HCT116 (cell line): Measurements from ENCODE around the gene PLEKHM1. TPM values are rescaled to one million over a fixed set of nuclear protein-coding genes. Genes with fewer than 3 reads are reported as not detected.
"Not testable (repeated sequence)": the region's sequence is repeated elsewhere in the genome, so short reads cannot be mapped to it uniquely, and the experiment has no call there.

Experiments
- ATAC-seq: fragments of 200-7000 bp; cut with Tn5 transposase; 2 replicates; pipeline ENCODE4 v1.9.1; 2020; ENCODE audit warnings: mild to moderate bottlenecking, moderate library complexity
- BruUV-seq: library from RNA; stranded (reverse); fragments of 400-500 nt; replicated peaks from 2 replicates; lab custom pipeline; 2021; lab: Mats Ljungman, UMichigan
- CTCF ChIA-PET: fragments of 300-600 bp; sonication (Branson Sonifier 250); formaldehyde crosslinking; loops from one replicate; lab custom pipeline; 2021; ENCODE audit warnings: antibody characterized with exemption; lab: Charles Lee
- POLR2A ChIA-PET: fragments of 300-600, 350-600 bp; sonication (Branson Sonifier 250); formaldehyde crosslinking; loops from one replicate; lab custom pipeline; 2021; ENCODE audit warnings: antibody characterized with exemption; lab: Charles Lee
- RAD21 ChIA-PET, 2 experiments: fragments of 300-600 bp; sonication (Branson Sonifier 250); formaldehyde crosslinking; loops; one replicate each; lab custom pipeline; 2023; ENCODE audit warnings: low total read pairs in 2 of 2; ENCODE audit not compliant: uncharacterized antibody in 2 of 2, unreplicated experiment in 2 of 2, low non-redundant PET in 1 of 2; lab: Charles Lee
- DNase-seq: peaks from one replicate; pipeline ENCODE4 v3.0.0-alpha.2; 2010; ENCODE audit warnings: low read depth, low spot score
- H2AFZ ChIP-seq: fragments of 200-600 bp; shearing (Covaris generic), sonication (generic); 2 replicates; pipeline ENCODE4 v1.6.1; 2017; ENCODE audit warnings: low read depth, mixed run types, mixed read lengths, antibody characterized with exemption, low read length; ENCODE audit not compliant: poor library complexity, severe bottlenecking
- H3K27ac ChIP-seq: 2 replicates; pipeline ENCODE4 v1.5.1; 2012; ENCODE audit warnings: low read depth, low read length
- H3K27me3 ChIP-seq: fragments of 200-600 bp; sonication (generic); 2 replicates; pipeline ENCODE4 v1.6.1; 2016; ENCODE audit warnings: mixed run types, low read length, mixed read lengths; ENCODE audit not compliant: insufficient read depth
- H3K36me3 ChIP-seq, 2 experiments: fragments of 200-500 bp in 1 of 2; fragments of 200-600 bp in 1 of 2; sonication (Bioruptor generic) in 1 of 2; sonication (generic) in 1 of 2; 2 replicates each; pipeline versions ENCODE4 v1.5.1 to v1.6.1; 2014 to 2016; ENCODE audit warnings: low read length in 2 of 2, inconsistent platforms in 1 of 2, mixed read lengths in 1 of 2, mixed run types in 1 of 2; ENCODE audit not compliant: insufficient read depth in 2 of 2, control insufficient read depth in 1 of 2
- H3K4me1 ChIP-seq, 2 experiments: fragments of 200-600 bp in 1 of 2; sonication (generic) in 1 of 2; 2 replicates each; pipeline versions ENCODE4 v1.5.1 to v1.6.1; 2012 to 2017; ENCODE audit warnings: low read length in 2 of 2, inconsistent platforms in 1 of 2, mild to moderate bottlenecking in 1 of 2, mixed read lengths in 1 of 2, mixed run types in 1 of 2, moderate library complexity in 1 of 2; ENCODE audit not compliant: insufficient read depth in 2 of 2, control insufficient read depth in 1 of 2
- H3K4me2 ChIP-seq: fragments of 200-600 bp; sonication (generic); 2 replicates; pipeline ENCODE4 v1.6.1; 2017; ENCODE audit warnings: mixed run types, low read length, mixed read lengths
- H3K4me3 ChIP-seq, 2 experiments: fragments of 200-600 bp in 1 of 2; sonication (generic) in 1 of 2; replicated peaks in 1 of 2; 2 replicates each; pipeline ENCODE4 v1.5.1; 2011 to 2016; ENCODE audit warnings: low read length in 2 of 2, control low read depth in 1 of 2, low read depth in 1 of 2, mild to moderate bottlenecking in 1 of 2, mixed read lengths in 1 of 2, mixed run types in 1 of 2
- H3K79me2 ChIP-seq: fragments of 200-600 bp; sonication (generic); 2 replicates; pipeline ENCODE4 v1.6.1; 2017; ENCODE audit warnings: mild to moderate bottlenecking, mixed run types, low read length, moderate library complexity, mixed read lengths; ENCODE audit not compliant: insufficient read depth
- H3K9ac ChIP-seq: fragments of 200-600 bp; sonication (generic); 2 replicates; pipeline ENCODE4 v1.6.1; 2016; ENCODE audit warnings: low read length, mixed read lengths
- H3K9me2 ChIP-seq: fragments of 200-600 bp; sonication (generic), shearing (Covaris generic); 2 replicates; pipeline ENCODE4 v1.6.1; 2017; ENCODE audit warnings: mixed run types, mild to moderate bottlenecking, moderate library complexity; ENCODE audit not compliant: insufficient read depth
- H3K9me3 ChIP-seq, 2 experiments: fragments of 200-500 bp in 1 of 2; fragments of 200-600 bp in 1 of 2; sonication (Bioruptor generic) in 1 of 2; sonication (generic) in 1 of 2; 2 replicates each; pipeline ENCODE4 v1.6.1; 2014 to 2017; ENCODE audit warnings: low read length in 2 of 2, mixed read lengths in 2 of 2, inconsistent platforms in 1 of 2, low read depth in 1 of 2, mild to moderate bottlenecking in 1 of 2, mixed run types in 1 of 2, moderate library complexity in 1 of 2; ENCODE audit not compliant: control insufficient read depth in 1 of 2, insufficient read depth in 1 of 2
- H4K20me1 ChIP-seq: fragments of 200-600 bp; sonication (generic), shearing (Covaris generic); 2 replicates; pipeline ENCODE4 v1.6.1; 2017; ENCODE audit warnings: mixed run types, mild to moderate bottlenecking, moderate library complexity; ENCODE audit not compliant: insufficient read depth
- CEBPB ChIP-seq: IDR thresholded peaks from 2 replicates; pipeline ENCODE4 v1.6.1; 2012; ENCODE audit warnings: low read depth
- FOSL1 ChIP-seq: IDR thresholded peaks from 2 replicates; pipeline ENCODE4 v1.6.1; 2012; ENCODE audit warnings: low read depth
- JUND ChIP-seq: IDR thresholded peaks from 2 replicates; pipeline ENCODE4 v1.6.1; 2012
- MAX ChIP-seq: IDR thresholded peaks from 2 replicates; pipeline ENCODE4 v1.6.1; 2012
- POLR2AphosphoS5 ChIP-seq: IDR thresholded peaks from 2 replicates; pipeline ENCODE4 v1.6.1; 2011; ENCODE audit warnings: mild to moderate bottlenecking, low read depth, low read length, moderate library complexity
- RAD21 ChIP-seq: IDR thresholded peaks from 2 replicates; pipeline ENCODE4 v1.6.1; 2012; ENCODE audit warnings: low read depth, mild to moderate bottlenecking
- SIN3A ChIP-seq: IDR thresholded peaks from 2 replicates; pipeline ENCODE4 v1.6.1; 2012; ENCODE audit warnings: low read depth
- SP1 ChIP-seq: IDR thresholded peaks from 2 replicates; pipeline ENCODE4 v1.6.1; 2012; ENCODE audit warnings: low read depth
- intact Hi-C: fragments of 100-400 bp; cut with micrococcal nuclease; formaldehyde crosslinking; loops from 2 replicates; pipeline ENCODE4 v1.10.0; 2022
- total RNA-seq: library from RNA; stranded (reverse); gene quantifications from one replicate; pipeline ENCODE4 v1.2.1, GENCODE V29; 2021; ENCODE audit not compliant: unreplicated experiment

The PLEKHM1 gene
- total RNA-seq, 1 experiment from 2014 or later: 32.8 TPM

DNA sequence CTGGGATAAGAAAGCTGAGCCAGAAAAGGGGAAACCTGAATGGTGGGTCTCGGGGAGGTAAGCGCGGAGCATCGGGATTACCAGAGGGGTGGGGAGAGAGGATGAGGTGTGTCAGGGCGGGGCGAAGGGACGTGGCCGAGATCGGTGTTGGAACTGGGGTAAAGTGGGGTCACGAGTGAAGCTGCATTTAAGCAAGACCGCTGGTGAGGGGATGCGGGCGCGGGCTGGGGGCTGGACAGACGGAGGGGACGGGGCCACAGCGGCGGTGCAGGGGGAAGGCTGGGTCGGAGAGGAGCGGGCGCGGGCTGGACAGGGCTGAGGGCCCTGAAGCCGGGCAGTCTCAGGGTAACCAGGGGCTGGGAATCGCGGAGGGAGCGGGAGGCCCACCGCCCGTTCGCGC, 323 bp downstream of the PLEKHM1 start:
- ATAC-seq: peak; percentile 68
- Histone ChIP-seq H3K9ac (peak overlapping the region; percentile 70), H3K4me2 (peak overlapping the region; percentile 85), H3K4me3 (peak overlapping the region; percentile 66 to 76), H3K4me1 (peaks cover 12 to 28% of the 10 kb centered on the region in 2 experiments; a peak in 3 of 4 replicates)
- H3K9me3 ChIP-seq, H2AFZ ChIP-seq, H3K9me2 ChIP-seq, H3K27me3 ChIP-seq, RAD21 ChIA-PET, H3K79me2 ChIP-seq, BruUV-seq, H3K36me3 ChIP-seq, H4K20me1 ChIP-seq, POLR2A ChIA-PET, CTCF ChIA-PET, DNase-seq, H3K27ac ChIP-seq, intact Hi-C loops: not testable (repeated sequence)

GRCh38 chr17:45487704-45488103, 2.8 kb downstream of the PLEKHM1 start:
- POLR2A ChIA-PET, intact Hi-C loops, BruUV-seq, H3K79me2 ChIP-seq, H3K27me3 ChIP-seq, H3K9me3 ChIP-seq, RAD21 ChIA-PET, H3K36me3 ChIP-seq, H3K9ac ChIP-seq, CTCF ChIA-PET, H2AFZ ChIP-seq, H3K27ac ChIP-seq, H3K4me3 ChIP-seq, H4K20me1 ChIP-seq, H3K9me2 ChIP-seq: not testable (repeated sequence)
- TF ChIP-seq JUND (peak; percentile 87), CEBPB (peak; percentile 88), POLR2AphosphoS5 (0 out of 2 replicates have a peak, but pooled peaks have one; percentile 21), RAD21 (peak; percentile 4; the same call in 1 of the 2 replicates), MAX (peak; percentile 42; the same call in 1 of the 2 replicates), SIN3A (peak; percentile 70; the same call in 1 of the 2 replicates), FOSL1 (peak; percentile 86), SP1 (peak; percentile 55; the same call in 1 of the 2 replicates)
- Histone ChIP-seq H3K4me2 (peak overlapping the region; percentile 41), H3K4me1 (peaks cover 12 to 28% of the 10 kb centered on the region in 2 experiments; a peak in 3 of 4 replicates)
- ATAC-seq (peak; percentile 21), DNase-seq (peak; percentile 60)

GRCh38 chr17:45483591-45484216, 6.8 kb downstream of the PLEKHM1 start:
- H3K27me3 ChIP-seq, H3K4me3 ChIP-seq, DNase-seq, intact Hi-C loops, H2AFZ ChIP-seq, H3K27ac ChIP-seq, H3K36me3 ChIP-seq, H3K9me3 ChIP-seq, H3K79me2 ChIP-seq, H3K4me2 ChIP-seq, BruUV-seq, H3K9ac ChIP-seq, CTCF ChIA-PET, H4K20me1 ChIP-seq, ATAC-seq, POLR2A ChIA-PET, RAD21 ChIA-PET, H3K9me2 ChIP-seq: not testable (repeated sequence)
- peaks cover 9 to 16% of the 10 kb centered on the region in 2 experiments; a peak in 3 of 4 replicates for H3K4me1 ChIP-seq

DNA sequence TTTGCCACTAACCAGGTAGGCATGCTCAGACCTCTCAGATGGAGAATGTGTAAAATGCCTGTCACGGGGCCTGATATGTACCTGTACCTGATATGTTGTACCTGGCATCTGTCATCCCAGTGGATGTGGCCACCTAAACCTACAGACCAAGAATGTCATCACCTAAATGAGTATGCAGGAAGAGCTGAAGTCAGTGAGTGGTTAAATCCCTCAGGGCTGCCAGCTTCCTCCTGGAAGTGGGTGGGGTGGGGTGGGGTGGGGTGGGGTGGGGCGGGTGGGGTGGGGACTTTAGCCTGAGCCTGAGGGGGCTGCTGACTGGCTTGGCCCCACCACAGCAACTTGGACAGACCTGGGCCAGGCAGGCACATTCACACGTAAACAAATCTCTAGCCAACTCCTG, 7.3 kb downstream of the PLEKHM1 start:
- H2AFZ ChIP-seq, H3K79me2 ChIP-seq, H3K27ac ChIP-seq, H3K4me2 ChIP-seq, H3K36me3 ChIP-seq, H3K27me3 ChIP-seq, DNase-seq, H3K9me3 ChIP-seq, H3K9me2 ChIP-seq, intact Hi-C loops, POLR2A ChIA-PET, RAD21 ChIA-PET, CTCF ChIA-PET, H3K4me3 ChIP-seq, H3K9ac ChIP-seq, H4K20me1 ChIP-seq, ATAC-seq, BruUV-seq: not testable (repeated sequence)
- peaks cover 8 to 11% of the 10 kb centered on the region in 2 experiments; a peak in 3 of 4 replicates for H3K4me1 ChIP-seq
